Femur (tissue), 1 donor: ENCODE data around the gene ADGRE1.

Experiments used
- DNase-seq: peaks from one replicate; pipeline ENCODE4 v3.0.0-alpha.2; 2017

The ADGRE1 gene

GRCh38 chr19:6876748-6877147, 10.6 kb upstream of the ADGRE1 start:
- no peak for DNase-seq

GRCh38 chr19:6877766-6878165, 9.6 kb upstream of the ADGRE1 start:
- DNase-seq: no peak

- no peak for DNase-seq
Observed at GRCh38 chr19:6886277-6886897, 992 bp upstream of the ADGRE1 start.

GRCh38 chr19:6888967-6889366, 1.6 kb downstream of the ADGRE1 start:
- DNase-seq: no peak

- DNase-seq: no peak
Observed at GRCh38 chr19:6890401-6890913, 3.1 kb downstream of the ADGRE1 start.

- DNase-seq: no peak
Observed at GRCh38 chr19:6890938-6891337, 3.6 kb downstream of the ADGRE1 start.

GRCh38 chr19:6891761-6892385, 4.5 kb downstream of the ADGRE1 start:
- no peak for DNase-seq

GRCh38 chr19:6894313-6894712, 6.9 kb downstream of the ADGRE1 start:
- DNase-seq: no peak

GRCh38 chr19:6903446-6903845, 16.1 kb downstream of the ADGRE1 start:
- DNase-seq: no peak

- no peak for DNase-seq
Observed at GRCh38 chr19:6906559-6907060, 19.2 kb downstream of the ADGRE1 start.

GRCh38 chr19:6911523-6911922, 24.1 kb downstream of the ADGRE1 start:
- no peak for DNase-seq

GRCh38 chr19:6914321-6914720, 26.9 kb downstream of the ADGRE1 start:
- no peak for DNase-seq

GRCh38 chr19:6916952-6917351, 29.6 kb downstream of the ADGRE1 start:
- no peak for DNase-seq

GRCh38 chr19:6925386-6925785, 38.0 kb downstream of the ADGRE1 start:
- DNase-seq: no peak

GRCh38 chr19:6925801-6926751, 38.7 kb downstream of the ADGRE1 start:
- no peak for DNase-seq

- DNase-seq: no peak
Observed at GRCh38 chr19:6930190-6930589, 42.8 kb downstream of the ADGRE1 start.

GRCh38 chr19:6935069-6935468, 47.7 kb downstream of the ADGRE1 start:
- no peak for DNase-seq

- DNase-seq: no peak
Observed at GRCh38 chr19:6935618-6936017, 48.2 kb downstream of the ADGRE1 start.

- no peak for DNase-seq
Observed at GRCh38 chr19:6945733-6946132, 58.4 kb downstream of the ADGRE1 start.

- no peak for DNase-seq
Observed at GRCh38 chr19:6947745-6948144, 60.4 kb downstream of the ADGRE1 start.

GRCh38 chr19:6948884-6949283, 61.5 kb downstream of the ADGRE1 start:
- no peak for DNase-seq

- DNase-seq: no peak
Observed at GRCh38 chr19:6952956-6953355, 65.6 kb downstream of the ADGRE1 start.

GRCh38 chr19:6955082-6955481, 67.7 kb downstream of the ADGRE1 start:
- DNase-seq: no peak
